Measurements from ENCODE around the gene CRY1.

The CRY1 gene

DNA sequence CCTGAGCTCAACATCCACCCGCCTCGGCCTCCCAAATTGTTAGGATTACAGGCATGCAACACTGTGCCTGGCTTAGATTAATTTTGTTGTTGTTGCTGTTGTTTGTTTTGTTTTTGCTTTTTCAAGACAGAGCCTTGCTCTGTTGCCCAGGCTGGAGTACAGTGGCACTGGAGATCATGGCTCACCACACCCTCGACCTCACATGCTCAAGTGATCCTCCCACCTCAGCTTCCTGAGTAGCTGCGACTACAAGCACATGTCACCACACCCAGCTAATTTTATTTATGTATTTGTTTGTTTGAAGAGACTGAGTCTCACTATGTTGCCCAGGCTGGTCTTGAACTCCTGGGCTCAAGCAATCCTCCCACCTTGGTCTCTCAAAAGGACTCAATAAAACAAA, 26.7 kb downstream of the CRY1 start:
- no peaks in the 10 kb centered on the region for H3K36me3 Mint-ChIP-seq
- H3K9me3 Mint-ChIP-seq = no peaks in the 10 kb centered on the region
- peaks cover 11% of the 10 kb centered on the region for H3K4me1 Mint-ChIP-seq
- H3K27me3 Mint-ChIP-seq = no peaks in the 10 kb centered on the region
- CTCF ChIA-PET = no interaction called here
- H3K27ac Mint-ChIP-seq = no peak overlapping the region
- no peak overlapping the region for H3K4me3 Mint-ChIP-seq
- DNase-seq = no peak

DNA sequence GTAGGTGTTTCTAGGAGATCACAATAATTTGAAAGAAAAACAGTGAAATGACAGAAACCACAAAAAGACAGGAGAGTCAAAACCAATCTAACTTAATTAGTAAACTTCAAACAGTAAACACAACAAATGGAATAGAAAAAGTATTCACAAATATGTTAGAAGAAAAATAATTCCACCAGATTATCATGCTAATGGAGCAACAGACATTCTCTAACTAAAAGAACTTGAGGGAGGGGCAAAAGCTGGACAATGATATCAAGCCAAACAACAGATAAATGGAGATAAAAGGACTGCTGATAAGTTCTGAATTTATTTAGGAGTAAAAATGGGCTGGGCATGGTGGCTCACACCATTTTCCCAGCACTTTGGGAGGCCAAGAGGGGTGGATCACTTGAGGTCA, 28.7 kb downstream of the CRY1 start:
- no peak for DNase-seq
- H3K9me3 Mint-ChIP-seq = no peaks in the 10 kb centered on the region
- H3K27me3 Mint-ChIP-seq = no peaks in the 10 kb centered on the region
- CTCF ChIA-PET = no interaction called here
- no peak overlapping the region for H3K27ac Mint-ChIP-seq
- H3K4me1 Mint-ChIP-seq = peaks cover 11% of the 10 kb centered on the region
- H3K4me3 Mint-ChIP-seq = no peak overlapping the region
- no peaks in the 10 kb centered on the region for H3K36me3 Mint-ChIP-seq

DNA sequence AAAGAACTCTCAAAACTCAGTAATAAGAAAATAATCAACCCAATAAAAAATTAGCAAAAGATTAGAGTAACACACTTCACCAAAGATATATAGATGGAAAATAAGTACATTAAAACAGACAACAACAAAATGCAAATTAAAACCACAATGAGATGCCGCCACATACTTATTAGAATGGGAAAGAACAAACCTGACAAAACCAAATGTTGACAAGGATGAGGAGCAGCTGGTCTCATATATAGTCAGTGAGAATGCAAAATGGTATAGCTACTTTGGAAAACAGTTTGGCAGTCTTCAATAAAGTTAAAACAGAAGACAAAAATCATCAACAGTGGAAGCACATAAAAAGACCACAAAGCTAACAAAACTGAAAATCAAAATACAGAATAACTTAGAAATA, 29.1 kb downstream of the CRY1 start:
- Mint-ChIP-seq H3K9me3 (no peaks in the 10 kb centered on the region), H3K36me3 (no peaks in the 10 kb centered on the region), H3K27me3 (no peaks in the 10 kb centered on the region), H3K27ac (no peak overlapping the region), H3K4me1 (peaks cover 11% of the 10 kb centered on the region), H3K4me3 (no peak overlapping the region)
- CTCF ChIA-PET = no interaction called here
- no peak for DNase-seq

GRCh38 chr12:107058190-107058589, 35.2 kb downstream of the CRY1 start:
- CTCF ChIA-PET = interaction anchor here (0.6 kb wide), 1 partner anchor 356 kb away, joined by 3 read pairs; no protein-coding TSS in a partner anchor
- DNase-seq = no peak
- Mint-ChIP-seq H3K36me3 (no peaks in the 10 kb centered on the region), H3K9me3 (peaks cover 5% of the 10 kb centered on the region), H3K4me3 (no peak overlapping the region), H3K4me1 (no peaks in the 10 kb centered on the region), H3K27me3 (no peaks in the 10 kb centered on the region), H3K27ac (no peak overlapping the region)

DNA sequence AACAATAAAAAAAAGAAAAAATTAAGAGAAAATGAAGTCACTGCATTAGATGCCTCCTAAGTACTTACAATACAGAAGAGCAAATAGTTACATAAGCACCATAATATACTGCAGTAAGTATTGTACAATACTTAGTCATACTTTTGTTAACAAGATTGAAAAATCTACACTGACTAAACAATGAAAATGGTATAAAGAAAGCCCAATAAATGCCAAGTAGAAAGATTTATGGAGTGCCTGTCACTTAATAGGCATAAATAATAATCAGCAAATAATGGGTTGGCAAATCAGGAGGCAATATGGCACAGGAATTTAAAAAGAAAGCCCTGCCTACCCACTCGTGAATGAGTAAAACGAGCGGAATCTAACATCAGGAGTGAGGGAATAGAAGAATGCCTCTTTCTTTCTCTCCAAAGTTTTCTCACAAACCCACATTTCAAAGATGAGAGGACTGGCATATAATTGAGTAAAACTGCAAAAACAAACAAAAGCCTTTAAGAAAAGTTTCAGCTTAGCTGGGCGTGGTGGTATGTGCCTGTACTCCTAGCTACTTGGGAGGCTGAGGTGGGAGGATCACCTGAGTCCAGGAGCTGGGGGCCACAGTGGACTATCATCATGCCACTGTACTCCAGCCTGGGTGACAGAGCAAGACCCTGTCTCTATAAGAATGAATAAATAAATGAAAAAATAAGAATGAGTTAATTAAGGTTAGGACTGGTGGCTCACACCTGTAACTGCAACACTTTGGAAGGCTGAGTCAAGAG, 36.1 kb downstream of the CRY1 start:
- CTCF ChIA-PET = interaction anchor here (0.6 kb wide), 1 partner anchor 357 kb away, joined by 3 read pairs; no protein-coding TSS in a partner anchor
- Mint-ChIP-seq H3K36me3 (no peaks in the 10 kb centered on the region), H3K4me1 (no peaks in the 10 kb centered on the region), H3K27ac (no peak overlapping the region), H3K4me3 (no peak overlapping the region), H3K9me3 (peaks cover 7% of the 10 kb centered on the region), H3K27me3 (no peaks in the 10 kb centered on the region)
- no peak for DNase-seq

DNA sequence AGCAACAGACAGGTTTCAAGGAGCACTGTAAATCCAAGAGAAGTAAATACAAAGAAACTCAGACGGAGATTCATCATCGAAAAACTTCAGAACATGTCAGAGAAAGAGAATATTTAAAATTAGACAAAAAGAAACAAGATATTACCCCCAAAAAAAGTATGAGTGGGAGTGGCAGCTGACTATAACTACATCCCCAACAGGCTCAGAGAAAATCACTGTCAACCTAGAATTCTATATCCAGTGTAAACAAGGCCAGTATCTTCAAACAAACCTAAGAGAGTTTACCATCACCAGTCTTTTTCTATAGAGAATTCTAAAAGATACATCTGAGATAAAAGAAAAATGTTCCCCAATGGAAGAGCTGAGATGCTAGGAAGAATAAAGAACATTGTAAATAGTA, 39.6 kb downstream of the CRY1 start:
- DNase-seq = no peak
- peaks cover 7% of the 10 kb centered on the region for H3K9me3 Mint-ChIP-seq
- H3K27me3 Mint-ChIP-seq = no peaks in the 10 kb centered on the region
- peaks cover 2% of the 10 kb centered on the region for H3K4me1 Mint-ChIP-seq
- H3K27ac Mint-ChIP-seq = no peak overlapping the region
- CTCF ChIA-PET = no interaction called here
- peaks cover 1% of the 10 kb centered on the region for H3K36me3 Mint-ChIP-seq
- H3K4me3 Mint-ChIP-seq = no peak overlapping the region

- H3K36me3 Mint-ChIP-seq = peaks cover 1% of the 10 kb centered on the region
- CTCF ChIA-PET = no interaction called here
- no peak overlapping the region for H3K27ac Mint-ChIP-seq
- peaks cover 10% of the 10 kb centered on the region for H3K9me3 Mint-ChIP-seq
- H3K4me1 Mint-ChIP-seq = no peaks in the 10 kb centered on the region
- no peak overlapping the region for H3K4me3 Mint-ChIP-seq
- H3K27me3 Mint-ChIP-seq = no peaks in the 10 kb centered on the region
- no peak for DNase-seq
Measured at GRCh38 chr12:107045186-107045585, 48.2 kb downstream of the CRY1 start.

- H3K36me3 Mint-ChIP-seq = no peaks in the 10 kb centered on the region
- no peak for DNase-seq
- H3K9me3 Mint-ChIP-seq = peaks cover 10% of the 10 kb centered on the region
- no peaks in the 10 kb centered on the region for H3K4me1 Mint-ChIP-seq
- no peak overlapping the region for H3K4me3 Mint-ChIP-seq
- CTCF ChIA-PET = no interaction called here
- H3K27me3 Mint-ChIP-seq = no peaks in the 10 kb centered on the region
- H3K27ac Mint-ChIP-seq = no peak overlapping the region
Measured at GRCh38 chr12:107042801-107043200, 50.5 kb downstream of the CRY1 start.

DNA sequence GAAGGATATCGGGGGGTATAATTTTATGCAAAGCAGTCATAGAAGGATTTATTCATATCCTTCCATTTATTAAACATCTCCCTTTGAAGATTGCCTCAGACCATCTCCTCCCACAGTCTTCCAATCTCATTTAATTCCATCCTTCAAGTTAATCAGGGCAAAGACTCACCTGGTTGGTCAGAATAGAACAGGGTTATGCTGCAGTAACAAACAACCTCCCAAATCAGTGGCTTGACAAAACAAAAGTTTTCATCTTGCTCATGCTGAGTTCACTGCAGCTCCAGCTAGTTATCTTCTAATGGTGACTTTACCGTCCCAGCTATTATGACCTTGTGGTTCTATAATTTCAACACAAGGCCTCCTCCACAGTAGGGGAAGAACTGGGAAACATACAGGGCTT, 57.6 kb downstream of the CRY1 start:
- Mint-ChIP-seq H3K36me3 (peaks cover 1% of the 10 kb centered on the region), H3K27me3 (no peaks in the 10 kb centered on the region), H3K4me3 (no peak overlapping the region), H3K4me1 (no peaks in the 10 kb centered on the region), H3K9me3 (peaks cover 2% of the 10 kb centered on the region), H3K27ac (no peak overlapping the region)
- DNase-seq = no peak
- CTCF ChIA-PET = no interaction called here

DNA sequence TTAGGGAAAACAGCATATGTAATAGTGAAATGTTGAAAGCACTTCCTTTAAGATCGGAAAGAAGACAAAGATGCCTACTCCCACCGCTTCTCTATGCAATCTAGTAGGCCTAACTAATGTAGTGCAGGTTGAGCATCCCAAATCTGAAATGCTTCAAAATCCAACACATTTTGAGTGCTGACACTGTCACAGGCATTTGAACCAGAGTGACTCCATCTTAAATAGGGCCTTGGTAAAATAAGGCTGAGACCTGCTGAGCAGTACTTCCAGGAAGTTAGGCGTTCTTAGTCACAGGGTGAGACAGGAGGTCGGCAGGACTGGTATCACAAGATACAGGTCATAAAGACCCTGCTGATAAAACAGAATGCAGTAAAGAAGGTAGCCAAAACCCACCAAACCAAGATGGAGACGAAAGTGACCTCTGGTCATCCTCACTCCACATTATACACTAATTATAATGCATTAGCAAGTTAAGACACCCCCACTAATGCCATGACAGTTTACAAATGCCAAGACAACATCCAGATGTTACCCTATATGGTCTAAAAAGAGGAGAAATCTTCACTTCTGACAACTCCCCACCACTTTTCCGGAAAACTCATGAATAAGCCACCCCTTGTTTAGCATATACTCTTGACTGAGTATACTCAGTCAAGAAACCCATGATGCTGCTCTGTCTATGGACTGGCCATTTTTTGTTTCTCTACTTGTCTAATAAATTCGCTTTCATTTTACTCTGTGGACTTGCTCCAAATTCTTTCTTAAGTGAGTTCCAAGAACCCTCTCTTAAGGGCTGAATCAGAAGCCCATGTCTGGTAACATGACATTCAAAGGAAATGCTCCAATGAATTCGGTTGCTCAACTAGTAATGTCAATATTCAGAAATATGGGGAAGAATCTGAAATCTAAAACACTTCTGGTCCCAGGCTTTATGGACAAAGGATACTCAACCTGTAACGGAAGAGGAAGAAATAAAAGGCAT, 59.3 kb downstream of the CRY1 start:
- no peak for DNase-seq
- Mint-ChIP-seq H3K27ac (no peak overlapping the region), H3K4me1 (no peaks in the 10 kb centered on the region), H3K27me3 (no peaks in the 10 kb centered on the region), H3K4me3 (no peak overlapping the region), H3K36me3 (peaks cover 1% of the 10 kb centered on the region), H3K9me3 (peaks cover 2% of the 10 kb centered on the region)
- CTCF ChIA-PET = no interaction called here

DNA sequence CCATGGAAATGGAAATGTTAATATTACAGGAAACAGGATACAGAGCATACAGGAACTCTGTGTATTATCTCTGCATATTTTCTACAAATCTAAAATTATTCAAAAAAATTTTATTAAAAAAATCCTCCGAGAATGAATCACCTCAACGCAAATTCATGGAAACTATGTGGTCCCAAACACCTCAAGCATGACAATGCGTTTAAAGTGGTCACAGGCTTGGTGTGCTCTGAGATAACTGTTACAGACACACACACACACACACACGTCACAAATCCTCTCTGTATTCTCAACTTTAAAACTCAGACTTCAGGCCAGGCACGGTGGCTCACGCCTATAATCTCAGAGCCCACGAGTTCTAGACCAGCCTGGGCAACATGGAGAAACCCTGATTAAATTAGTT, 61.1 kb downstream of the CRY1 start:
- no peak for DNase-seq
- CTCF ChIA-PET = no interaction called here
- H3K27ac Mint-ChIP-seq = no peak overlapping the region

GRCh38 chr12:107031061-107031460, 62.3 kb downstream of the CRY1 start:
- H3K4me1 Mint-ChIP-seq = peaks cover 3% of the 10 kb centered on the region
- CTCF ChIA-PET = no interaction called here

More for the DNA sequence above, 61.1 kb downstream of the CRY1 start:
- Mint-ChIP-seq H3K4me1 (peaks cover 3% of the 10 kb centered on the region), H3K36me3 (peaks cover 1% of the 10 kb centered on the region), H3K27me3 (no peaks in the 10 kb centered on the region), H3K4me3 (no peak overlapping the region), H3K9me3 (peaks cover 2% of the 10 kb centered on the region)

DNA sequence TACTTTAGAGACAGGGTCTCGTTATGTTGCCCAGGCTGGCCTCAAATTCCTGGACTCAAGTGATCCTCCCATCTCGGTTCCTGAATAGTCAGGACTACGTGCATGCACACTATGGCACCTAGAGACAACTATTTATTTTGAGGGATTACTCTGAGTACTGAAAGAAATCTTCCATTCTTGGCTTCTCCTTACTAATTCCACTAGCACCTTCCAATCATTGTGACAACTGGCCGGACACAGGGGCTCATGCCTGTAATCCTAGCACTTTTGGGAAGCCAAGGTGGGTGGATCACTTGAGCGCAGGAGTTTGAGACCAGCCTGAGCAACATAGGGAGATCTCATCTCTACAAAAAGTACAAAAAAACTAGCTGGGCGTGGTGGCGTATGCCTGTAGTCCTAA, 64.3 kb downstream of the CRY1 start:
- H3K4me1 Mint-ChIP-seq = peaks cover 3% of the 10 kb centered on the region
- H3K27me3 Mint-ChIP-seq = no peaks in the 10 kb centered on the region
- no peak for DNase-seq
- no peaks in the 10 kb centered on the region for H3K9me3 Mint-ChIP-seq
- no peaks in the 10 kb centered on the region for H3K36me3 Mint-ChIP-seq
- H3K4me3 Mint-ChIP-seq = no peak overlapping the region
- no peak overlapping the region for H3K27ac Mint-ChIP-seq
- CTCF ChIA-PET = no interaction called here

More at GRCh38 chr12:107031061-107031460, 62.3 kb downstream of the CRY1 start:
- H3K27ac Mint-ChIP-seq = no peak overlapping the region
- no peak overlapping the region for H3K4me3 Mint-ChIP-seq
- H3K9me3 Mint-ChIP-seq = no peaks in the 10 kb centered on the region
- no peaks in the 10 kb centered on the region for H3K36me3 Mint-ChIP-seq
- no peak for DNase-seq
- H3K27me3 Mint-ChIP-seq = no peaks in the 10 kb centered on the region

- Mint-ChIP-seq H3K4me3 (no peak overlapping the region), H3K9me3 (no peaks in the 10 kb centered on the region), H3K27me3 (no peaks in the 10 kb centered on the region), H3K36me3 (no peaks in the 10 kb centered on the region), H3K4me1 (peaks cover 3% of the 10 kb centered on the region), H3K27ac (no peak overlapping the region)
- CTCF ChIA-PET = no interaction called here
- no peak for DNase-seq
Measured at GRCh38 chr12:107027636-107028053, 65.7 kb downstream of the CRY1 start.

All from activated naive CD4-positive, alpha-beta T cell treated with anti-CD3 and anti-CD28 coated beads, Interleukin-2, amount 10 ng/mL, durations not matched to agents 7 days and 5 days (primary cell).